B cell (primary cell): Measurements from ENCODE around the gene PLCD3. TPM values are rescaled to one million over a fixed set of nuclear protein-coding genes. Genes with fewer than 3 reads are reported as not detected.

Experiments
- ATAC-seq: fragments of 200-7000 bp; cut with Tn5 transposase; one replicate; pipeline ENCODE4 v1.10.0; 2021; ENCODE audit warnings: low read depth, mild to moderate bottlenecking, moderate number of reproducible peaks, moderate library complexity
- CTCF ChIA-PET: fragments of 350-600 bp; sonication (Branson Sonifier 250); formaldehyde crosslinking; loops from one replicate; lab custom pipeline; 2021; ENCODE audit warnings: antibody characterized with exemption, inconsistent platforms; lab: Charles Lee
- POLR2A ChIA-PET: fragments of 350-600 bp; sonication (Branson Sonifier 250); formaldehyde crosslinking; loops from one replicate; lab custom pipeline; 2021; ENCODE audit warnings: antibody characterized with exemption; lab: Charles Lee
- DNase-seq: peaks from one replicate; pipeline ENCODE4 v3.0.0; 2013
- H2AFZ ChIP-seq: 2 replicates; pipeline ENCODE4 v1.6.1; 2012; ENCODE audit warnings: mild to moderate bottlenecking, low read depth, low read length; ENCODE audit not compliant: insufficient read depth, poor library complexity, severe bottlenecking
- H3K27ac ChIP-seq, 2 donors: 1 replicate in 1 of 2; 2 replicates in 1 of 2; pipeline ENCODE4 v1.5.1; 2012 to 2013; ENCODE audit warnings: low read length in 2 of 2, mild to moderate bottlenecking in 2 of 2, moderate library complexity in 1 of 2
- H3K27me3 ChIP-seq, 4 experiments: fragments of 200-600 bp in 1 of 4; sonication (generic) in 1 of 4; replicated peaks in 1 of 4; 1 replicate in 2 of 4; 2 replicates in 2 of 4; pipeline versions ENCODE4 v1.6.1 to v1.7.0; 2013 to 2016; ENCODE audit warnings: low read length in 3 of 4, mild to moderate bottlenecking in 2 of 4, mixed read lengths in 1 of 4, moderate library complexity in 1 of 4; ENCODE audit not compliant: insufficient read depth in 4 of 4, control insufficient read depth in 3 of 4; ENCODE audit errors: control extremely low read depth in 1 of 4
- H3K36me3 ChIP-seq, 2 experiments: replicated peaks in 1 of 2; 1 replicate in 1 of 2; 2 replicates in 1 of 2; pipeline versions ENCODE4 v1.6.1 to v1.7.1; 2013; ENCODE audit warnings: low read length in 1 of 2; ENCODE audit not compliant: insufficient read depth in 2 of 2, control insufficient read depth in 1 of 2; ENCODE audit errors: control extremely low read depth in 1 of 2, extremely low read depth in 1 of 2
- H3K4me1 ChIP-seq, 2 donors: fragments of 200-600 bp in 1 of 2; sonication (generic) in 1 of 2; 1 replicate in 1 of 2; 2 replicates in 1 of 2; pipeline versions ENCODE4 v1.5.1 to v1.6.1; 2013 to 2017; ENCODE audit warnings: low read length in 2 of 2; ENCODE audit not compliant: control insufficient read depth in 2 of 2, insufficient read depth in 2 of 2
- H3K4me2 ChIP-seq: replicated peaks from 2 replicates; pipeline ENCODE3; 2012; ENCODE audit warnings: mild to moderate bottlenecking, low read depth, low read length; ENCODE audit not compliant: poor library complexity, severe bottlenecking
- H3K4me3 ChIP-seq, 5 experiments: fragments of 200-600 bp in 1 of 5; sonication (generic) in 1 of 5; 1 replicate in 3 of 5; 2 replicates in 2 of 5; pipeline versions ENCODE4 v1.5.1 to v1.7.0; 2011 to 2016; ENCODE audit warnings: low read length in 4 of 5, mild to moderate bottlenecking in 4 of 5, low read depth in 2 of 5, control low read depth in 1 of 5, moderate library complexity in 1 of 5; ENCODE audit not compliant: insufficient read depth in 1 of 5; ENCODE audit errors: control extremely low read depth in 1 of 5, extremely low read depth in 1 of 5
- H3K79me2 ChIP-seq: fragments of 200-600 bp; sonication (generic); one replicate; pipeline ENCODE4 v1.6.0; 2016; ENCODE audit warnings: low read length; ENCODE audit not compliant: control insufficient read depth, insufficient read depth
- H3K9ac ChIP-seq: fragments of 200-600 bp; sonication (generic); 2 replicates; pipeline ENCODE4 v1.6.1; 2017; ENCODE audit warnings: mild to moderate bottlenecking, low read length, moderate library complexity
- H3K9me3 ChIP-seq, 3 donors: one replicate each; pipeline versions ENCODE4 v1.6.1 to v1.7.1; 2013; ENCODE audit warnings: low read length in 2 of 3; ENCODE audit not compliant: control insufficient read depth in 2 of 3, insufficient read depth in 1 of 3; ENCODE audit errors: control extremely low read depth in 1 of 3
- H4K20me1 ChIP-seq: 2 replicates; pipeline ENCODE4 v1.6.0; 2012; ENCODE audit warnings: mild to moderate bottlenecking, low read length; ENCODE audit not compliant: insufficient read depth, control insufficient read depth, poor library complexity, severe bottlenecking
- H3K27ac Mint-ChIP-seq: one replicate; pipeline ENCODE4 v1.8.0; 2021; ENCODE audit warnings: mixed read lengths
- H3K27me3 Mint-ChIP-seq: one replicate; pipeline ENCODE4 v1.8.0; 2021; ENCODE audit warnings: mixed read lengths
- H3K4me1 Mint-ChIP-seq: one replicate; pipeline ENCODE4 v1.8.0; 2021; ENCODE audit warnings: mixed read lengths
- H3K4me3 Mint-ChIP-seq: one replicate; pipeline ENCODE4 v1.8.0; 2021; ENCODE audit warnings: mixed read lengths
- H3K9me3 Mint-ChIP-seq: one replicate; pipeline ENCODE4 v1.8.0; 2022; ENCODE audit warnings: mixed read lengths; ENCODE audit not compliant: insufficient read depth
- EZH2 ChIP-seq: IDR thresholded peaks from 2 replicates; pipeline ENCODE4 v1.6.1; 2012; ENCODE audit warnings: borderline replicate concordance, low read depth, mild to moderate bottlenecking, moderate library complexity, low read length; ENCODE audit not compliant: insufficient read depth, poor library complexity, severe bottlenecking
- WGBS: methylation state at CpG from one replicate; pipeline ENCODE4 v1.1.5; 2013; ENCODE audit warnings: missing lambda C conversion rate; ENCODE audit not compliant: insufficient coverage; 5-methylcytosine and 5-hydroxymethylcytosine counted together
- intact Hi-C: fragments of 100-400 bp; cut with micrococcal nuclease; formaldehyde crosslinking; loops from one replicate; pipeline ENCODE4 v1.10.0; 2022
- polyA plus RNA-seq: library from polyadenylated mRNA; depleted of rRNA; stranded (reverse); fragments of >200 nt; gene quantifications from 2 replicates; pipeline ENCODE4 v1.2.3, GENCODE V29; 2012
- total RNA-seq, 2 donors: library from RNA; stranded (reverse); fragments of 120-200 nt in 1 of 2; gene quantifications; 1 replicate in 1 of 2; 2 replicates in 1 of 2; pipeline versions ENCODE4 v1.2.3 to v1.2.4, GENCODE V29; 2013 to 2022
- TF ChIP-seq, protein P1 (sequence below): fragments of 200-600 bp; IDR thresholded peaks from one replicate; pipeline ENCODE4 v1.8.0; 2022; ENCODE audit warnings: antibody characterized with exemption, mild to moderate bottlenecking

PLCD3 gene
- total and polyA plus RNA-seq, 2 donors (not counting 1 experiment from before 2014, with no cell fraction given) = 0.54 to 2.2 TPM

DNA sequence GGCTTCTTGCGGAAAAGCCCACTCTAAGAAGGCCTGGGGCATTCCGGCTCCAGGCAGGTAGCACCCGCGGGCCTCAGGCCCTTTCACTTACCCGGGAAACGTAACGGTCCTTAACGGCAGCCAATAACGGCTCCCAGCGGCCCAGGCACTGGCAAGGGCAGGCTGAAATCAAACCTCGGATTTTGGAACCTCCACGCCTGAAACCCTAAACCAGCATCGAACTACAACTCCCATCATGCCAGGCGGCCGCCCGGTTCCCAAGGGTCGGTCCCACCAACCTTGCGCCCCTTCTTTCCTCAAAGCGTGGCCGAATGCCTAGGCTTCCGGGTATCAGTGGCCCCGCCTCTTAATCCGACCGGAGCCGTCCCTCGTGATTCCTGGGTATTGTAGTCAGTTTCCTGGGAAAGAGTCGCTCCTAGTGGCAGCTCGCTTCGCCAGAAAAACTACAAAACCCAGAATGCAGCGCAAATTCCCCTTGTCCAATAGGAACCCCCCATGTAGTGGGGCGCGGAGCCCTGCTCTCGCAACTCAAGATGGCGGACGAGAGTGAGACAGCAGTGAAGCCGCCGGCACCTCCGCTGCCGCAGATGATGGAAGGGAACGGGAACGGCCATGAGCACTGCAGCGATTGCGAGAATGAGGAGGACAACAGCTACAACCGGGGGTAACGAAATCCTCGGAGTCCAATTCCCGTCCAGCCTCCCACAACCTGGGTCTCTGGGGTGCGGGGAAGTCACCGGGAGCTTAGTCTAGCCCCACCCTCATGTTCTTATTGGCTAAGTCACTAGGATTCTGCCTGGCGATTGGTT, 71.3 kb downstream of the PLCD3 start, which contains the start of gene NMT1:
Gene NMT1 (plus strand): TSS at position 521 of the 809 bp plus-strand sequence. CDS start 13 bp downstream, at position 534.
- no peak for TF ChIP-seq EZH2
- TF ChIP-seq, protein P1, sequence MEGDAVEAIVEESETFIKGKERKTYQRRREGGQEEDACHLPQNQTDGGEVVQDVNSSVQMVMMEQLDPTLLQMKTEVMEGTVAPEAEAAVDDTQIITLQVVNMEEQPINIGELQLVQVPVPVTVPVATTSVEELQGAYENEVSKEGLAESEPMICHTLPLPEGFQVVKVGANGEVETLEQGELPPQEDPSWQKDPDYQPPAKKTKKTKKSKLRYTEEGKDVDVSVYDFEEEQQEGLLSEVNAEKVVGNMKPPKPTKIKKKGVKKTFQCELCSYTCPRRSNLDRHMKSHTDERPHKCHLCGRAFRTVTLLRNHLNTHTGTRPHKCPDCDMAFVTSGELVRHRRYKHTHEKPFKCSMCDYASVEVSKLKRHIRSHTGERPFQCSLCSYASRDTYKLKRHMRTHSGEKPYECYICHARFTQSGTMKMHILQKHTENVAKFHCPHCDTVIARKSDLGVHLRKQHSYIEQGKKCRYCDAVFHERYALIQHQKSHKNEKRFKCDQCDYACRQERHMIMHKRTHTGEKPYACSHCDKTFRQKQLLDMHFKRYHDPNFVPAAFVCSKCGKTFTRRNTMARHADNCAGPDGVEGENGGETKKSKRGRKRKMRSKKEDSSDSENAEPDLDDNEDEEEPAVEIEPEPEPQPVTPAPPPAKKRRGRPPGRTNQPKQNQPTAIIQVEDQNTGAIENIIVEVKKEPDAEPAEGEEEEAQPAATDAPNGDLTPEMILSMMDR = no peak
- H3K9me3 Mint-ChIP-seq = no peaks in the 10 kb centered on the region
- H3K4me1 ChIP-seq = peaks cover 29 to 42% of the 10 kb centered on the region in 2 donors
- H3K27me3 ChIP-seq = no peaks in the 10 kb centered on the region
- H3K9me3 ChIP-seq = no peaks in the 10 kb centered on the region
- peak within 1 kb of the TSS; percentile 89 for H3K4me2 ChIP-seq
- peak within 1 kb of the TSS; percentile 89 for H3K9ac ChIP-seq
- DNase-seq (peak; percentile 100), ATAC-seq (peak; percentile 87)
- intact Hi-C loops = loop anchor here (1.0 to 10.0 kb wide), 9 partner anchors 10 to 1134 kb away; partner anchors contain the start of genes ACBD4, C1QL1, DCAKD and EFTUD2
- H3K79me2 ChIP-seq = peaks cover 83% of the 10 kb centered on the region
- peaks cover 39% of the 10 kb centered on the region for H4K20me1 ChIP-seq
- peaks cover 40% of the 10 kb centered on the region for H3K4me1 Mint-ChIP-seq
- H3K4me3 ChIP-seq = peak within 1 kb of the TSS; percentile 62 to 98 (median 96)
- peak within 1 kb of the TSS; percentile 96 for H2AFZ ChIP-seq
- WGBS = 0% methylated on average over 48 of the region's 50 CpGs
- no peaks in the 10 kb centered on the region for H3K36me3 ChIP-seq
- H3K4me3 Mint-ChIP-seq = peak within 1 kb of the TSS; percentile 99
- ChIA-PET POLR2A (interaction anchor here (0.5 to 1.9 kb wide), 11 partner anchors 9 to 1699 kb away, joined by 3 to 9 read pairs (median 3); partner anchors contain the start of genes ACBD4, EFTUD2 and HEXIM2), CTCF (interaction anchor here (0.5 to 1.9 kb wide), 8 partner anchors 9 to 1106 kb away, joined by 3 to 6 read pairs (median 3); partner anchors contain the start of genes ACBD4, DCAKD and HEXIM1)
- peak within 1 kb of the TSS; percentile 75 to 89 for H3K27ac ChIP-seq
- no peaks in the 10 kb centered on the region for H3K27me3 Mint-ChIP-seq
- peak within 1 kb of the TSS; percentile 100 for H3K27ac Mint-ChIP-seq
